Neuronal stem cell (in vitro differentiated cells): ENCODE data around the gene RAB35.

Source experiments
- DNase-seq: peaks from one replicate; pipeline ENCODE4 v3.0.0-alpha.2; 2013; ENCODE audit warnings: low spot score
- H2AFZ ChIP-seq: one replicate; pipeline ENCODE4 v1.6.1; 2013; ENCODE audit warnings: mild to moderate bottlenecking, low read length, inconsistent platforms
- H2AK5ac ChIP-seq: 2 replicates; pipeline ENCODE4 v1.6.1; 2013; ENCODE audit warnings: low read depth, mild to moderate bottlenecking, inconsistent platforms, low read length, moderate library complexity, mixed read lengths
- H2BK120ac ChIP-seq: 2 replicates; pipeline ENCODE4 v1.6.1; 2013; ENCODE audit warnings: low read depth, mild to moderate bottlenecking, inconsistent platforms, low read length, moderate library complexity, mixed read lengths
- H2BK12ac ChIP-seq: one replicate; pipeline ENCODE4 v1.6.1; 2013; ENCODE audit warnings: low read length, inconsistent platforms
- H2BK15ac ChIP-seq: 2 replicates; pipeline ENCODE4 v1.6.1; 2013; ENCODE audit warnings: mild to moderate bottlenecking, low read length, inconsistent platforms, mixed read lengths
- H2BK5ac ChIP-seq: one replicate; pipeline ENCODE4 v1.6.1; 2013; ENCODE audit warnings: inconsistent platforms, mild to moderate bottlenecking, low read length, moderate library complexity
- H3K14ac ChIP-seq: one replicate; pipeline ENCODE4 v1.6.1; 2013; ENCODE audit warnings: low read length, inconsistent platforms
- H3K18ac ChIP-seq: 2 replicates; pipeline ENCODE4 v1.6.1; 2013; ENCODE audit warnings: low read length, inconsistent platforms
- H3K23ac ChIP-seq: 2 replicates; pipeline ENCODE4 v1.6.1; 2013; ENCODE audit warnings: low read depth, mild to moderate bottlenecking, mixed read lengths, low read length, inconsistent platforms; ENCODE audit not compliant: poor library complexity
- H3K27ac ChIP-seq: replicated peaks from 3 replicates; pipeline ENCODE4 v1.5.1; 2013; ENCODE audit warnings: low read length, inconsistent platforms
- H3K27me3 ChIP-seq, 3 experiments: 2 replicates each; pipeline ENCODE4 v1.6.1; 2013; ENCODE audit warnings: low read length in 3 of 3, mild to moderate bottlenecking in 2 of 3, inconsistent platforms in 1 of 3, low read depth in 1 of 3, mixed read lengths in 1 of 3, moderate library complexity in 1 of 3; ENCODE audit not compliant: control insufficient read depth in 3 of 3, insufficient read depth in 3 of 3
- H3K36me3 ChIP-seq, 2 donors: replicated peaks in 1 of 2; 2 replicates each; pipeline ENCODE4 v1.6.1; 2013; ENCODE audit warnings: low read length in 2 of 2; ENCODE audit not compliant: control insufficient read depth in 2 of 2, insufficient read depth in 2 of 2
- H3K4ac ChIP-seq: 2 replicates; pipeline ENCODE4 v1.6.1; 2013; ENCODE audit warnings: inconsistent platforms, mild to moderate bottlenecking, low read length, moderate library complexity
- H3K4me1 ChIP-seq, 2 donors: 1 replicate in 1 of 2; 2 replicates in 1 of 2; pipeline ENCODE4 v1.6.1; 2013; ENCODE audit warnings: low read length in 2 of 2, low read depth in 1 of 2; ENCODE audit not compliant: control insufficient read depth in 2 of 2, insufficient read depth in 1 of 2
- H3K4me2 ChIP-seq: one replicate; pipeline ENCODE4 v1.6.1; 2013; ENCODE audit warnings: mild to moderate bottlenecking, low read length, inconsistent platforms; ENCODE audit not compliant: insufficient read depth, poor library complexity, severe bottlenecking
- H3K4me3 ChIP-seq, 2 donors: 2 replicates each; pipeline ENCODE4 v1.5.1; 2013; ENCODE audit warnings: low read length in 2 of 2, mild to moderate bottlenecking in 2 of 2, inconsistent platforms in 1 of 2, moderate library complexity in 1 of 2
- H3K79me1 ChIP-seq: one replicate; pipeline ENCODE4 v1.6.1; 2013; ENCODE audit warnings: low read depth, mild to moderate bottlenecking, inconsistent platforms, low read length, moderate library complexity
- H3K9ac ChIP-seq: one replicate; pipeline ENCODE4 v1.6.1; 2013; ENCODE audit warnings: mild to moderate bottlenecking, low read depth, low read length, inconsistent platforms; ENCODE audit not compliant: poor library complexity
- H3K9me3 ChIP-seq, 2 donors: replicated peaks in 1 of 2; 2 replicates each; pipeline versions ENCODE3 to v1.6.1; 2013; ENCODE audit warnings: low read length in 2 of 2, mild to moderate bottlenecking in 2 of 2, inconsistent platforms in 1 of 2, low read depth in 1 of 2, mixed read lengths in 1 of 2, moderate library complexity in 1 of 2; ENCODE audit not compliant: control insufficient read depth in 2 of 2, insufficient read depth in 1 of 2
- H4K8ac ChIP-seq: one replicate; pipeline ENCODE4 v1.6.1; 2013; ENCODE audit warnings: low read depth, mild to moderate bottlenecking, inconsistent platforms, low read length, moderate library complexity
- H4K91ac ChIP-seq: one replicate; pipeline ENCODE4 v1.6.1; 2013; ENCODE audit warnings: low read length, low read depth, mild to moderate bottlenecking, inconsistent platforms; ENCODE audit not compliant: poor library complexity
- WGBS, 2 donors: extraction: QIAGEN DNeasy Blood & Tissue Kit; methylation state at CpG; one replicate each; pipeline ENCODE4 v1.1.7; 2013; ENCODE audit warnings: missing lambda C conversion rate in 2 of 2, mixed read lengths in 1 of 2; ENCODE audit not compliant: insufficient read length in 2 of 2, insufficient replicate concordance in 1 of 2; ENCODE audit errors: extremely low coverage in 2 of 2; 5-methylcytosine and 5-hydroxymethylcytosine counted together

The RAB35 gene

GRCh38 chr12:120117961-120118320 lies 1.4 kb upstream of the RAB35 start:
- Histone ChIP-seq H3K14ac (no peak overlapping the region), H3K23ac (no peak overlapping the region), H3K4ac (no peak overlapping the region), H3K9ac (no peak overlapping the region), H3K79me1 (peaks cover 6% of the 10 kb centered on the region), H3K27ac (no peak overlapping the region), H3K27me3 (no peaks in the 10 kb centered on the region), H2BK120ac (no peak overlapping the region), H3K9me3 (no peaks in the 10 kb centered on the region), H3K36me3 (peaks cover 2 to 29% of the 10 kb centered on the region in 2 donors), H3K4me3 (peak overlapping the region; percentile 95 to 96), H2AFZ (no peak overlapping the region), H2BK12ac (no peak overlapping the region), H4K8ac (no peak overlapping the region), H3K4me1 (peaks cover 6 to 8% of the 10 kb centered on the region in 2 donors), H4K91ac (no peak overlapping the region), H2BK5ac (no peak overlapping the region), H2AK5ac (no peak overlapping the region), H2BK15ac (no peak overlapping the region), H3K4me2 (peak overlapping the region; percentile 72), H3K18ac (no peak overlapping the region)
- no peak for DNase-seq
- WGBS, 2 donors = no CpG with 5 or more reads among the region's 7 CpGs

GRCh38 chr12:120116792-120117651 lies 469 bp upstream of the RAB35 start:
- H3K27me3 ChIP-seq = no peaks in the 10 kb centered on the region
- H3K4me1 ChIP-seq = peaks cover 6 to 8% of the 10 kb centered on the region in 2 donors
- H4K91ac ChIP-seq = no peak overlapping the region
- H2BK15ac ChIP-seq = peak overlapping the region; percentile 11
- peaks cover 2 to 29% of the 10 kb centered on the region in 2 donors for H3K36me3 ChIP-seq
- peak; percentile 96 for DNase-seq
- H3K4me3 ChIP-seq = peak overlapping the region; percentile 95 to 96
- H2AFZ ChIP-seq = peak overlapping the region; percentile 100
- H2BK120ac ChIP-seq = no peak overlapping the region
- H3K4ac ChIP-seq = no peak overlapping the region
- H3K9me3 ChIP-seq = no peaks in the 10 kb centered on the region
- no peak overlapping the region for H2AK5ac ChIP-seq
- peaks cover 6% of the 10 kb centered on the region for H3K79me1 ChIP-seq
- peak overlapping the region; percentile 67 for H3K23ac ChIP-seq
- no CpG with 5 or more reads among the region's 91 CpGs for WGBS, 2 donors
- peak overlapping the region; percentile 97 for H3K18ac ChIP-seq
- H3K27ac ChIP-seq = peak overlapping the region; percentile 94
- H4K8ac ChIP-seq = no peak overlapping the region
- peak overlapping the region; percentile 72 for H3K4me2 ChIP-seq
- peak overlapping the region; percentile 43 for H3K14ac ChIP-seq
- H2BK5ac ChIP-seq = peak overlapping the region; percentile 78
- H3K9ac ChIP-seq = peak overlapping the region; percentile 89
- H2BK12ac ChIP-seq = no peak overlapping the region

- Histone ChIP-seq H3K23ac (peak overlapping the region; percentile 80), H3K4me3 (peak overlapping the region; percentile 90 to 95), H3K9me3 (no peaks in the 10 kb centered on the region), H2BK120ac (no peak overlapping the region), H3K9ac (peak overlapping the region; percentile 89), H3K27ac (no peak overlapping the region), H2AFZ (peak overlapping the region; percentile 51), H2AK5ac (peak overlapping the region; percentile 10), H3K36me3 (peaks cover 2 to 29% of the 10 kb centered on the region in 2 donors), H3K79me1 (peaks cover 6% of the 10 kb centered on the region), H2BK12ac (no peak overlapping the region), H4K91ac (no peak overlapping the region), H3K18ac (peak overlapping the region; percentile 76), H4K8ac (peak overlapping the region; percentile 83), H3K4ac (no peak overlapping the region), H2BK5ac (no peak overlapping the region), H3K4me1 (peaks cover 6 to 8% of the 10 kb centered on the region in 2 donors), H3K14ac (peak overlapping the region; percentile 95), H3K27me3 (no peaks in the 10 kb centered on the region), H2BK15ac (no peak overlapping the region), H3K4me2 (peak overlapping the region; percentile 69)
- DNase-seq = no peak
- no CpG with 5 or more reads among the region's 31 CpGs for WGBS, 2 donors
Measured at GRCh38 chr12:120115692-120116440, 687 bp downstream of the RAB35 start.

DNA sequence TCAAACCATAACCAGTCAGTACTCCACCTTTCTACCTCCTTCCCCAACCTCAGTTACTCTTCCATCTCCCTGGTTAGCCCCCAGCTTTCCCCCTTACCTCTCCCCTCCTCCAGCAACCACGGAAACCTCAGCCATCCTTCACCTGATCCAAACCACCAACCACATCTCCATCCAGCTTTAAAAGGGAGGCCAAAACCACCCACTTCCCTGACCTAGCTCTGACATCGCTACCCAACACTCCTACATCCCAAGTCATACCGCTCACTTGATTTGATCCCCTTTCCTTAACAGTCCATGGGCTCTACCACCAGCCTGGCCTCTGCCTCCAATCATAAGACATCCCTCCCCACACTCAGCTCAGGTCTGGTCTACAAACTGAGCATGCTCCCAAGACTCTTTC lies 1.5 kb downstream of the RAB35 start:
- Histone ChIP-seq H2BK15ac (no peak overlapping the region), H3K4me1 (peaks cover 6 to 8% of the 10 kb centered on the region in 2 donors), H3K27me3 (no peaks in the 10 kb centered on the region), H3K18ac (no peak overlapping the region), H2BK5ac (no peak overlapping the region), H3K36me3 (peaks cover 2 to 29% of the 10 kb centered on the region in 2 donors), H3K23ac (no peak overlapping the region), H3K9me3 (no peaks in the 10 kb centered on the region), H2BK120ac (no peak overlapping the region), H3K79me1 (peaks cover 8% of the 10 kb centered on the region), H2BK12ac (no peak overlapping the region), H3K9ac (no peak overlapping the region), H4K8ac (no peak overlapping the region), H4K91ac (no peak overlapping the region), H2AK5ac (no peak overlapping the region), H3K27ac (no peak overlapping the region), H2AFZ (no peak overlapping the region), H3K14ac (no peak overlapping the region), H3K4me2 (no peak overlapping the region), H3K4ac (no peak overlapping the region), H3K4me3 (no peak overlapping the region)
- no CpG with 5 or more reads among the region's 3 CpGs for WGBS, 2 donors
- no peak for DNase-seq
